Stimulated activated CD8-positive, alpha-beta memory T cell treated with anti-CD3 and anti-CD28 coated beads, Interleukin-15, amount 100 ng/mL, for 1 hour (primary cell): Measurements from ENCODE around the gene TIMP2.

Experiments
- DNase-seq: peaks from one replicate; pipeline ENCODE4 v3.0.0-alpha.2; 2020; ENCODE audit warnings: low read depth

TIMP2 gene

GRCh38 chr17:78812855-78813254, 112.3 kb downstream of the TIMP2 start:
- DNase-seq: no peak

- no peak for DNase-seq
Observed at GRCh38 chr17:78808163-78808562, 117.0 kb downstream of the TIMP2 start.

DNA sequence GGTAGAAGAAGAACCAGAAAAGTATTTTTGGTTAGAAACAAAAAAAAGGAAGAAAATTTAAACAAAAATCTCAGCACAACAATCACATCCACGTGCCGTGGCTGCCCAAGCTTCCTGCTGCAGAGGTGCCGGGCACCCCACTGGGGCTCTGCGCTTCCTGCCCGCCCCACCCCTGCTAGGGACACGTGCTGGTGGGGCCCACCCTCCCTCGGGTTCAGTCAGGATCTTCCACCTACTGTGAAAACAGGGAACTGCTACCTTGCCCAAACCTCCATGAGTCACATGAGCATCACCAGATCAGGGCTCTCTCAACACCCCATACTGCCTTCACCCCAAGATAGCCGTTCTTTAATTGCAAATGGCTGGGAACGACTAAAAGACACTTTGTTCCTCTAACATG, 118.7 kb downstream of the TIMP2 start:
- no peak for DNase-seq

GRCh38 chr17:78805301-78805700, 119.9 kb downstream of the TIMP2 start:
- DNase-seq: no peak

DNA sequence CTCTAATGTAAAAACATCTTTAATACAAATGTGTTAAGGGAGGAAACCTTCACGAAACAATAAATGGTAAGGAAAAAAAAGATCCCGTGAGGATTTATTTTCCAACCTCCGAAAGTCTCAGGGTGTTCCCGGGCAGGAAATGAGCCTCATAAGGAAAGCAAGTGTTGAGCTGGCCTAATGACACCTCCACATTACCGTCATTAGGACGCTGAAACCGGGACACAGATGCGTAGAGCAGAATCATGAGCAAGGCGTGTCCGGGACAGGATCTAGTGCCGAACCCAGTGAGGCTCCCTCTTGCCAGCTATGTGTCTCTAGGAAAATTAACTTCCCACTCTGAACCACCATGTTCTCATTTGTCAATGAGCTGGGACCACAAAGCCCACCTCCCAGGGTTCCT, 120.4 kb downstream of the TIMP2 start:
- no peak for DNase-seq

GRCh38 chr17:78803186-78803845, 121.9 kb downstream of the TIMP2 start:
- no peak for DNase-seq
